ENCODE measurements around the gene IPO11.
"Not testable (repeated sequence)": the region's sequence is repeated elsewhere in the genome, so short reads cannot be mapped to it uniquely, and the experiment has no call there.

The IPO11 gene

GRCh38 chr5:62514510-62515119 is 102.1 kb downstream of the IPO11 start:
- Histone ChIP-seq H3K4me2 (ENCODE audit: low read depth, low read length, poor library complexity, severe bottlenecking) (no peak overlapping the region), H3K36me3 (ENCODE audit: insufficient read depth, low read length) (peaks cover 15% of the 10 kb centered on the region; the same call in 1 of the 2 replicates), H3K9me2 (replicated peaks; ENCODE audit: low read depth, low read length) (no peaks in the 10 kb centered on the region)

GRCh38 chr5:62520812-62521211 is 108.2 kb downstream of the IPO11 start:
- not testable (repeated sequence) for H3K9me3 ChIP-seq (ENCODE audit: insufficient read depth, low read depth, low read length); H3K4me3 ChIP-seq (ENCODE audit: low read length, poor library complexity, severe bottlenecking); H4K20me1 ChIP-seq (ENCODE audit: insufficient read depth, low read length, poor library complexity, severe bottlenecking); H3K4me2 ChIP-seq (ENCODE audit: low read depth, low read length, poor library complexity, severe bottlenecking); H3K4me1 ChIP-seq (ENCODE audit: insufficient read depth, low read length, poor library complexity, severe bottlenecking); H3F3A ChIP-seq (ENCODE audit: low read depth); H3K79me2 ChIP-seq (ENCODE audit: insufficient read depth, low read length); H3K9me2 ChIP-seq (replicated peaks; ENCODE audit: low read depth, low read length); H3K27me3 ChIP-seq (ENCODE audit: insufficient read depth, low read length, poor library complexity, severe bottlenecking); H2AFZ ChIP-seq (ENCODE audit: low read length); H3K9ac ChIP-seq (ENCODE audit: low read depth, low read length, poor library complexity, severe bottlenecking)
- peaks cover 12% of the 10 kb centered on the region for H3K36me3 ChIP-seq (ENCODE audit: insufficient read depth, low read length)

More at GRCh38 chr5:62514510-62515119, 102.1 kb downstream of the IPO11 start:
- Histone ChIP-seq H3K27me3 (ENCODE audit: insufficient read depth, low read length, poor library complexity, severe bottlenecking) (no peaks in the 10 kb centered on the region), H3K9ac (ENCODE audit: low read depth, low read length, poor library complexity, severe bottlenecking) (no peak overlapping the region), H3F3A (ENCODE audit: low read depth) (no peaks in the 10 kb centered on the region), H3K79me2 (ENCODE audit: insufficient read depth, low read length) (no peaks in the 10 kb centered on the region), H3K4me3 (ENCODE audit: low read length, poor library complexity, severe bottlenecking) (no peak overlapping the region), H4K20me1 (ENCODE audit: insufficient read depth, low read length, poor library complexity, severe bottlenecking) (no peaks in the 10 kb centered on the region), H2AFZ (ENCODE audit: low read length) (no peak overlapping the region), H3K9me3 (ENCODE audit: insufficient read depth, low read depth, low read length) (no peaks in the 10 kb centered on the region), H3K4me1 (ENCODE audit: insufficient read depth, low read length, poor library complexity, severe bottlenecking) (no peaks in the 10 kb centered on the region)
- TF ChIP-seq EZH2phosphoT487 (IDR thresholded peaks at IDR 0.05; ENCODE audit: borderline replicate concordance) (no peak), CTCF (conservative IDR thresholded peaks at IDR 0.05; ENCODE audit: low read length) (no peak)

GRCh38 chr5:62521319-62521718 is 108.8 kb downstream of the IPO11 start:
- H3K79me2 ChIP-seq (ENCODE audit: insufficient read depth, low read length), result no peaks in the 10 kb centered on the region
- H4K20me1 ChIP-seq (ENCODE audit: insufficient read depth, low read length, poor library complexity, severe bottlenecking), result no peaks in the 10 kb centered on the region
- no peak for TF ChIP-seq EZH2phosphoT487 (IDR thresholded peaks at IDR 0.05; ENCODE audit: borderline replicate concordance)
- TF ChIP-seq CTCF (conservative IDR thresholded peaks at IDR 0.05; ENCODE audit: low read length), result no peak
- no peak overlapping the region for H3K4me2 ChIP-seq (ENCODE audit: low read depth, low read length, poor library complexity, severe bottlenecking)
- no peak overlapping the region for H3K4me3 ChIP-seq (ENCODE audit: low read length, poor library complexity, severe bottlenecking)
- H3K4me1 ChIP-seq (ENCODE audit: insufficient read depth, low read length, poor library complexity, severe bottlenecking), result no peaks in the 10 kb centered on the region
- H3K9me3 ChIP-seq (ENCODE audit: insufficient read depth, low read depth, low read length), result no peaks in the 10 kb centered on the region
- H2AFZ ChIP-seq (ENCODE audit: low read length), result no peak overlapping the region
- peaks cover 16% of the 10 kb centered on the region for H3K36me3 ChIP-seq (ENCODE audit: insufficient read depth, low read length)
- no peak overlapping the region for H3K9ac ChIP-seq (ENCODE audit: low read depth, low read length, poor library complexity, severe bottlenecking)
- no peaks in the 10 kb centered on the region for H3F3A ChIP-seq (ENCODE audit: low read depth)
- no peaks in the 10 kb centered on the region for H3K9me2 ChIP-seq (replicated peaks; ENCODE audit: low read depth, low read length)
- no peaks in the 10 kb centered on the region for H3K27me3 ChIP-seq (ENCODE audit: insufficient read depth, low read length, poor library complexity, severe bottlenecking)

- no peaks in the 10 kb centered on the region for H3K4me1 ChIP-seq (ENCODE audit: insufficient read depth, low read length, poor library complexity, severe bottlenecking)
- no peaks in the 10 kb centered on the region for H3K9me3 ChIP-seq (ENCODE audit: insufficient read depth, low read depth, low read length)
- H4K20me1 ChIP-seq (ENCODE audit: insufficient read depth, low read length, poor library complexity, severe bottlenecking), result no peaks in the 10 kb centered on the region
- H3K4me3 ChIP-seq (ENCODE audit: low read length, poor library complexity, severe bottlenecking), result no peak overlapping the region
- no peaks in the 10 kb centered on the region for H3K79me2 ChIP-seq (ENCODE audit: insufficient read depth, low read length)
- H3K4me2 ChIP-seq (ENCODE audit: low read depth, low read length, poor library complexity, severe bottlenecking), result no peak overlapping the region
- peaks cover 18% of the 10 kb centered on the region for H3K36me3 ChIP-seq (ENCODE audit: insufficient read depth, low read length)
- no peaks in the 10 kb centered on the region for H3K9me2 ChIP-seq (replicated peaks; ENCODE audit: low read depth, low read length)
- no peak overlapping the region for H2AFZ ChIP-seq (ENCODE audit: low read length)
- no peaks in the 10 kb centered on the region for H3F3A ChIP-seq (ENCODE audit: low read depth)
- TF ChIP-seq CTCF (conservative IDR thresholded peaks at IDR 0.05; ENCODE audit: low read length), result no peak
- H3K9ac ChIP-seq (ENCODE audit: low read depth, low read length, poor library complexity, severe bottlenecking), result no peak overlapping the region
- no peaks in the 10 kb centered on the region for H3K27me3 ChIP-seq (ENCODE audit: insufficient read depth, low read length, poor library complexity, severe bottlenecking)
Observed at GRCh38 chr5:62522811-62523210, 110.2 kb downstream of the IPO11 start.

Measured in Loucy (cell line).